GM19455 (cell line): ENCODE data around the gene METRNL.
"Not testable (repeated sequence)": the region's sequence is repeated elsewhere in the genome, so short reads cannot be mapped to it uniquely, and the experiment has no call there.

Experiments
- ATAC-seq: cut with Tn5 transposase; IDR thresholded peaks from one replicate; pipeline ENCODE4 v1.9.1; 2021; ENCODE audit not compliant: unreplicated experiment

Gene METRNL

GRCh38 chr17:83118071-83118841, 38.8 kb downstream of the METRNL start:
- ATAC-seq, result no peak

DNA sequence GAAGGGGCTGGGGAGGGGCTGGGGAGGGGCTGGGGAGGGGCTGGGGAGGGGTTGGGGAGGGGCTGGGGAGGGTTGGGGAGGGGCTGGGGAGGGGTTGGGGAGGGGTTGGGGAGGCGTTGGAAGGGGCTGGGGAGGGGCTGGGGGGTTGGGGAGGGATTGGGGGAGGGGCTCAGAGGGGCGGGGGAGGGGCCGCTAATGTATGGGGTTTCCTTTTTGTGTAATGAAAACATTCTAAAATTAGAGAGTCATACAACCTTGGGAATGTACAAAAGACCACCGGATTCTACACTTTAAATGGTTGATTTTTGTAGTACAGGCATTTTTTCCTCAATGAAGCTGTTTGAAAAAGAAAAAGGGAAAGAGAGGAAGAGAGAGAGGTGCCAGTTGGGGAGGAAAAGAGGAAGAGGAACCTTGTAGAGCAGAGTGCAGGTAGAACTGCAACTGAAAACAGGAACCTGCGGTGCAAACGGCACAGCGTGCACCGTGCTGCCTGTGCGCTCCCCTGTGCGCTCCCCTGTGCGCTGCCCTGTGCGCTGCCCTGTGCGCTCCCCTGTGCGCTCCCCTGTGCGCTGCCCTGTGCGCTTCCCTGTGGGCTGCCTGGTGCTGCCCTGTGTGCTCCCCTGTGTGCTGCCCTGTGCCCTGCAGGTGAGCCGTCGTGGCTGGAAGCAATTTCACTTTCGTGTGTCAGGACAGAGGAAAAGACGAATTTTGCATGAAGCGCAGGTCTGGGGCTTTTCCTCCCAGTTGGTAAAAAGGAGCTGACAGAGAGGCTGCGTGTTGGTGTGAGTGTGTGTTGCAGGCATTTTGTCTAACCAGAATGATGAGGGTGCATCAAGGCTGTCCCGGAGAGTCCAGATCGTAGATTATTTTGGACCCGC, 40.8 kb downstream of the METRNL start:
- ATAC-seq, result no peak

- not testable (repeated sequence) for ATAC-seq
These were observed 42.1 kb downstream of the METRNL start for GRCh38 chr17:83121473-83121872.

- ATAC-seq, result no peak
These were observed 42.8 kb downstream of the METRNL start for GRCh38 chr17:83121921-83122820.

DNA sequence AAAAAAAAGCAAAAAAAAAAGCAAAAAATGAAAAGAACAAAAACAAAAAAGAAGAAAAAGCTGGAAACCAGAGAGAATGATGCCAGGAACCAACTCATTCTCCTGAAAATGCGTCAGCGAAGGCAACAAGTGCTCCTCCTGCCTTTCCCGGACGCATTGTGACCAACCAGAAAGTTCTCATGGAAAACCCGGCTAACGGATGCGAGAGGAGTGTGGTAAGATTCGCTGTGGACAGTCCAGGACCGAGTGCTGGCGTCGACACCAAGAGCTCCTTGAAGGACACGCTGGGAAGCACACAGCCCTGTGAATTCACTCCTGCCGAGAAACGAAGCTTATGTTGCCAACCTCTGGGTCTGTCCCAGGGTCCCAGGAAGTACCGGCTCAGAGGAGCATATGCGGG, 43.4 kb downstream of the METRNL start:
- no peak for ATAC-seq

GRCh38 chr17:83123896-83124801, 44.7 kb downstream of the METRNL start:
- ATAC-seq, result no peak

DNA sequence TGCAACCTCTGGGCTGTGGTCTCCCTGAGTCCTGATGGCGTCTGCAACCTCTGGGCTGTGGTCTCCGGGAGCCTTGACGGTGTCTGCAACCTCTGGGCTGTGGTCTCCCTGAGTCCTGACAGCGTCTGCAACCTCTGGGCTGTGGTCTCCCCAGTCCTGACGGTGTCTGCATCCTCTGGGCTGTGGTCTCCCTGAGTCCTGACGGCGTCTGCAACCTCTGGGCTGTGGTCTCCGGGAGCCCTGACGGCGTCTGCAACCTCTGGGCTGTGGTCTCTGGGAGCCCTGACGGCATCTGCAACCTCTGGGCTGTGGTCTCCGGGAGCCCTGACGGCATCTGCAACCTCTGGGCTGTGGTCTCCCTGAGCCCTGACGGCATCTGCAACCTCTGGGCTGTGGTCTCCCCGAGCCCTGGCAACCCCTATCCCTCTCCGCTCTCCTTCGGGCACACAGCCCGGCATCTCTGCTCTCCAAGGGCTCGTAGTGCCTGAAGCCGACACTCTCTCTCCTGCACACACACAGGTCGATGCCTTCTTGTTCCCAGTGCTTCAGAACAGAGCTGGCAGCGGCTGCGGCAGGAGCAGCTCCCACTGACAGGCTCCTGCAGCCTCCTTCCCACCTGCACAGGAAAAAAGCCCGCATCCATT, 45.6 kb downstream of the METRNL start:
- no peak for ATAC-seq

GRCh38 chr17:83125515-83126274, 46.3 kb downstream of the METRNL start:
- no peak for ATAC-seq

DNA sequence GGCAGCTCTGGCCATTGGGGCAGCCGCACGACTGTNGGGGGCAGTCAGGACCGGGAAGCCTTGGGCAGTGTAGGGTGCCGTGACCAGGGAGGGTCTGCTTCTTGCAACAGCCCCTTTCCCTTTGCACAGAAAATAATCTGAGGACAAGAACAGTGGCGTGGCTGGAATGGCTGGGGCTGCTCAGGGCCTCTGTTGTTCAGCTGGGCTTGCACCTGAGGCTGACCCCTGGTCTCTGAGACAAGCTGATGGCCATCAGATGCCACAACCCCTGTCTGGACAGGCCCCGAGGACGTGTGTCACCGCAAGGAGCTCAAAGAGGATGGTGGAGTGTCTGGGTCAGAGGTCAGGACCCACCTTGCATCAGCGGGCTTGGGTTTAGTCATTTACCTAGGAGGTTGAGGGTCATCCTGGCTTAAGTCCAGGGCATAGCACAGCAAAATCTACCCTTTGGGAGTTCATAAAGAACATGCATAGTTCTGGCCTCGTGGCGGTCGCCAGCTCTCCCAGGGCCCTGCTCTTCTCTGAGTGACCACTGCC, 46.9 kb downstream of the METRNL start:
- ATAC-seq, result no peak

- ATAC-seq, result no peak
These were observed 48.2 kb downstream of the METRNL start for GRCh38 chr17:83127431-83128160.

DNA sequence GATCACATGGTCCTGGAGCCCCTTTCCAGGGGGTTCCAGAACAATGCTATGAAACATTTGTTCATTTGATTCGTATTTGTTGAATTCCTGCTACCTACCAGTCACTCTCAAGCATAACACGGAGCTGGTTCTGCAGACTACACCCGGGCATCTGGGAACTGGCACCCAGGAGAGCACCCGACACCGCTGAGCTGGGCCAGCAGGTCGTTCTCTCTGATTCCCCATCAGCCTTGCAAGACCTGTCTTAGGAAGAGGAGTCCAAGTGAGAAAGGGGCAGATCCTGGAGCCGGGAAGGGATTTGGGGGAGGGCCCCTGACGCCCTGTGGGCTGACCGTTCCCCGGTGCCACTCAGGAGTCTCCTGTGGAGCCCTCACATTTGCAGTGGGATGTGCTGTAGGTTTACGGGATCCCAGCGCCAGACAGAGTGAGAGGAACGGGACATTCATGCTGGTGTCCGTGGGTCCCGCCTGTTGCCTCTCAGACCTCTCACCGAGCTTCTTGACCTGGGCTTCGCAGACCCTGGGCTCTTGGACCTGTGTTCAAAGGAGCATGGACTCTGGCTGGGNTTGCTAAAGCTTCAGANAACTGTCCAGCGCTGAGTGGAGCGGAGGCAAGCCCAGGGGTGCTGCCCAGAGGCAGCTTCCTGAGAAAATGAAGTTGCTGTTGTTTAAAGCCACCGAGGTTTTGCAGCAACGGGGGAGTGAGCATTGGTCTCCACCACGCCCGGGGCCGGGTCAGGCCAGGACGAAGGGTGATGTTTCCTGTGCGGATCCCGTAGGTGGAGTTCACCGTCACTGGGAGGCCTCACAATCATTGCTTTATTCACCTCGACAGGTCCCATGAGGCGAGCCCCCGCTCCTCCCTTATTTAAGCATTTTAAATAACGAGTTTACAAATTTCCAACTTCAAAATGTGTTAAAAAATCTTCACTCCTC, 49.2 kb downstream of the METRNL start:
- no peak for ATAC-seq

DNA sequence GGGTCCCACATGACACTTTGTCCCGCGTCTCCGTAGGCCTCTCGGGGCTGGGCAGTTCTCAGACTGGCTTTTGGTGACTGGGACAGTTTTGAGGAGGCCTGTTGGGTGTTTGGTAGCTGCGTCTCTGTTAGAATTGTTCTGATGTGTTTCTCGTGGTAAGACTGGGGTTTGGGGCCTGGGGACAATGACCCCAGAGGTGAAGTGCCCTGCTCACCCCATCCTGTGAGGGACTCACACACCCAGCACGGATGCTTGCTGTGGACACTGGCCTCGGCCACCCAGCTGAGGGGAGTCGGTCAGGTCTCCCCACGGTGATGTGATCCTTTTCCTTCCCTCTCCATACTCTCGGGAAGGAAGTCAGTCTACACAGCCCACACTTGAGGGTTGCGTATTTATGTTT, 50.3 kb downstream of the METRNL start:
- ATAC-seq, result no peak

DNA sequence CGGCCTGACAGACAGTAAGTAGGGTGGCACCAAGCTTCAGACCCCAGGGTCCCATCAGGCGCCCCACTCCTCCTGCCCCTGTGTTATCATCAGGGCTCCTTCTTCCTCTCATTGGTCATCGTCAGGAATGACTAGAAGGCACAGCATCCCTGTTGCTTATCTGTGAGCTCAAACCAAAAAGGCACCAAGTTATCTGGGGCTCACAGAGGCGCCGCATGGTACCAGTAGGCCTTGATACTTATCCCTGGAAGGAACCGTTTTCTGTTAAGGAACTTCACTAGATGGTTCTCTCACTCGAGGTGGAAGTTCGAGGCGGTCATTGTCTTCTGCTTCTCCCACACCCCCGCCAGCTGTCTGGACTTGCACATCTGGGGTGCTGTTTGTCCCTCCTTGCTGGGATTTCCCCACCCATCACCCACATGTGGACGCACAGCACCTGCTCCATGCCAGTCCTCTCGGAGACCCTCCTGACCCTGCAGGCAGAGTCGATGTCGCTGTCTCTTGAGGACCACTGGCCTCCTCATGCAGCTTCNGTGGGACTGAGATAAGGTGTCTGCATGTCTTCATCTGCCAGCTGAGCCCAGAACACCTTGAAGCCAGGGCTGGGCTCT, 52.1 kb downstream of the METRNL start:
- ATAC-seq, result no peak

- ATAC-seq, result no peak
These were observed 53.1 kb downstream of the METRNL start for GRCh38 chr17:83132251-83133081.

GRCh38 chr17:83133302-83134121, 54.1 kb downstream of the METRNL start:
- no peak for ATAC-seq
